Spleen (tissue), 11 donors: ENCODE data around the gene PQBP1. TPM values are rescaled to one million over a fixed set of nuclear protein-coding genes. Genes with fewer than 3 reads are reported as not detected.
A peak's percentile ranks its signal among the peaks of the same experiment; 100 is the strongest.
"Not testable (repeated sequence)": the region's sequence is repeated elsewhere in the genome, so short reads cannot be mapped to it uniquely, and the experiment has no call there.

Source experiments
- DNase-seq: peaks from one replicate; pipeline ENCODE4 v3.0.0-alpha.2; 2020
- H3K27ac ChIP-seq, 8 donors: fragments of 200-600 bp; sonication (generic) in 7 of 8; 1 replicate in 4 of 8; 2 replicates in 4 of 8; pipeline versions ENCODE4 v1.5.0 to v1.8.0; 2016 to 2021; ENCODE audit warnings: inconsistent platforms in 4 of 8, mild to moderate bottlenecking in 4 of 8, moderate library complexity in 1 of 8
- H3K27me3 ChIP-seq, 7 donors: fragments of 200-600 bp; sonication (generic) in 6 of 7; replicated peaks in 1 of 7; 1 replicate in 4 of 7; 2 replicates in 3 of 7; pipeline versions ENCODE4 v1.5.0 to v1.8.0; 2016 to 2021; ENCODE audit warnings: inconsistent platforms in 3 of 7, mild to moderate bottlenecking in 1 of 7
- H3K36me3 ChIP-seq, 6 donors: fragments of 200-600 bp; sonication (generic) in 5 of 6; 1 replicate in 4 of 6; 2 replicates in 2 of 6; pipeline versions ENCODE4 v1.5.0 to v1.8.0; 2016 to 2021; ENCODE audit warnings: inconsistent platforms in 2 of 6
- H3K4me1 ChIP-seq, 6 donors: fragments of 200-600 bp; sonication (generic) in 5 of 6; 1 replicate in 3 of 6; 2 replicates in 3 of 6; pipeline versions ENCODE4 v1.5.0 to v1.8.0; 2016 to 2021; ENCODE audit warnings: inconsistent platforms in 3 of 6
- H3K4me3 ChIP-seq, 8 donors: fragments of 200-600 bp; sonication (generic) in 7 of 8; 1 replicate in 4 of 8; 2 replicates in 4 of 8; pipeline versions ENCODE4 v1.5.0 to v1.8.0; 2016 to 2021; ENCODE audit warnings: inconsistent platforms in 4 of 8, mild to moderate bottlenecking in 4 of 8, moderate library complexity in 2 of 8
- H3K9me3 ChIP-seq, 8 donors: fragments of 200-600 bp; sonication (generic) in 7 of 8; 1 replicate in 4 of 8; 2 replicates in 4 of 8; pipeline versions ENCODE4 v1.5.0 to v1.8.0; 2016 to 2021; ENCODE audit warnings: inconsistent platforms in 4 of 8
- CTCF ChIP-seq, 11 experiments: fragments of 200-600 bp in 7 of 11; fragments of 450-650 bp in 4 of 11; sonication (generic) in 4 of 11; IDR thresholded peaks in 8 of 11; conservative IDR thresholded peaks in 3 of 11; 1 replicate in 7 of 11; 2 replicates in 4 of 11; pipeline versions ENCODE4 v1.4.0 to v1.8.0; 2016 to 2021; ENCODE audit warnings: antibody characterized with exemption in 11 of 11, inconsistent platforms in 4 of 11, mild to moderate bottlenecking in 1 of 11
- POLR2A ChIP-seq, 3 donors: fragments of 450-650 bp; IDR thresholded peaks; one replicate each; pipeline ENCODE4 v1.5.1; 2017; ENCODE audit warnings: antibody characterized with exemption in 3 of 3, mild to moderate bottlenecking in 1 of 3
- POLR2AphosphoS5 ChIP-seq, 3 donors: sonication (generic); formaldehyde crosslinking; IDR thresholded peaks; one replicate each; pipeline ENCODE4 v1.5.1; 2017; ENCODE audit warnings: antibody characterized with exemption in 3 of 3
- WGBS, 5 donors: extraction: QIAGEN DNeasy Blood & Tissue Kit in 3 of 5; methylation state at CpG; one replicate each; pipeline versions ENCODE4 v1.1.5 to v1.1.7; 2013 to 2018; 5-methylcytosine and 5-hydroxymethylcytosine counted together
- intact Hi-C: fragments of 100-400 bp; cut with DNase I; formaldehyde crosslinking; loops from one replicate; pipeline ENCODE4 v1.15.0; 2023; ENCODE audit warnings: low total_unique reads
- polyA plus RNA-seq, 3 donors: library from polyadenylated mRNA; stranded (reverse); fragments of 200-250 nt; gene quantifications; one replicate each; pipeline ENCODE4 v1.2.1, GENCODE V29; 2013
- total RNA-seq, 7 donors: library from RNA; depleted of rRNA in 3 of 7; stranded (reverse); fragments of >200 nt in 3 of 7; fragmentation: NEBNext Ultra II Directional in 4 of 7; extraction: Animal tissue kit (Norgen Biotek cat#: 25700) in 4 of 7; gene quantifications; one replicate each; pipeline versions ENCODE4 v1.1.0 to v1.2.1, GENCODE V29; 2016 to 2021
- donor health status: healthy with polysubstance abuse.
- donor health status: DM: no; HTN: no; CAD: no; lungs with moderate emphysema.
- donor health status: DM: no; HTN: no; CAD: no.
- donor health status: Bipolar disorder and iron deficiency.
- donor health status: healthy.
- donor health status: DM: no; HTN: no; CAD: no.
- donor health status: DM: yes; HTN: yes; CAD: no.

The PQBP1 gene
- total and polyA plus RNA-seq, 10 donors, result 53.5 to 97.3 (median 70.9) TPM

GRCh38 chrX:48854898-48855297, 42.8 kb upstream of the PQBP1 start:
- H3K4me1 ChIP-seq, result no peaks in the 10 kb centered on the region
- WGBS, 5 donors, result 38 to 62% (median 52%) methylated on average over 5 of the region's 5 CpGs
- H3K27ac ChIP-seq, result no peak overlapping the region

GRCh38 chrX:48864210-48864609, 33.5 kb upstream of the PQBP1 start:
- Histone ChIP-seq H3K27ac (no peak overlapping the region), H3K4me3 (no peak overlapping the region), H3K4me1 (no peaks in the 10 kb centered on the region), H3K27me3 (peaks cover 0 to 9% (median 0%) of the 10 kb centered on the region in 7 donors), H3K36me3 (no peaks in the 10 kb centered on the region), H3K9me3 (no peaks in the 10 kb centered on the region)
- no peak for DNase-seq
- intact Hi-C loops, result no loop called here
- 38 to 51% (median 46%) methylated on average over 4 of the region's 4 CpGs for WGBS, 5 donors
- TF ChIP-seq POLR2AphosphoS5 (IDR thresholded peaks at IDR 0.05), result no peak
- no peak for TF ChIP-seq POLR2A (IDR thresholded peaks at IDR 0.05)
- TF ChIP-seq CTCF (IDR thresholded peaks at IDR 0.05 in 8 of 11, conservative IDR thresholded peaks at IDR 0.05 in 3 of 11), result no peak

More at GRCh38 chrX:48854898-48855297, 42.8 kb upstream of the PQBP1 start:
- H3K36me3 ChIP-seq, result no peaks in the 10 kb centered on the region
- no peak for DNase-seq
- intact Hi-C loops, result no loop called here
- peaks cover 0 to 7% (median 0%) of the 10 kb centered on the region in 8 donors for H3K9me3 ChIP-seq
- TF ChIP-seq POLR2AphosphoS5 (IDR thresholded peaks at IDR 0.05), result no peak
- TF ChIP-seq CTCF (IDR thresholded peaks at IDR 0.05 in 8 of 11, conservative IDR thresholded peaks at IDR 0.05 in 3 of 11), result peak in 2 of 11 experiments; percentile 11
- no peak overlapping the region for H3K4me3 ChIP-seq
- H3K27me3 ChIP-seq, result peaks cover 0 to 4% (median 0%) of the 10 kb centered on the region in 7 donors

GRCh38 chrX:48872017-48872416, 25.7 kb upstream of the PQBP1 start:
- intact Hi-C loops, H3K4me3 ChIP-seq, H3K27me3 ChIP-seq, DNase-seq, H3K4me1 ChIP-seq, H3K9me3 ChIP-seq, H3K27ac ChIP-seq, H3K36me3 ChIP-seq: not testable (repeated sequence)
- WGBS, 5 donors, result 8 to 51% (median 34%) methylated on average over 1 to 2 of the region's 2 CpGs

- H3K4me3 ChIP-seq, H3K27me3 ChIP-seq, H3K27ac ChIP-seq, intact Hi-C loops, H3K36me3 ChIP-seq, H3K9me3 ChIP-seq, DNase-seq, H3K4me1 ChIP-seq: not testable (repeated sequence)
- 43 to 73% (median 59%) methylated on average over 4 of the region's 4 CpGs for WGBS, 5 donors
These were observed 20.8 kb upstream of the PQBP1 start for GRCh38 chrX:48876944-48877343.

- DNase-seq, result no peak
- intact Hi-C loops, result no loop called here
These were observed 14.0 kb upstream of the PQBP1 start for GRCh38 chrX:48883729-48884128.

GRCh38 chrX:48886586-48886985, 11.1 kb upstream of the PQBP1 start:
- H3K27me3 ChIP-seq, H3K36me3 ChIP-seq, H3K9me3 ChIP-seq, DNase-seq, H3K4me1 ChIP-seq, H3K4me3 ChIP-seq, intact Hi-C loops, H3K27ac ChIP-seq: not testable (repeated sequence)
- WGBS, 5 donors, result 73 to 90% (median 89%) methylated on average over 5 of the region's 5 CpGs

More at GRCh38 chrX:48883729-48884128, 14.0 kb upstream of the PQBP1 start:
- Histone ChIP-seq H3K27ac (no peak overlapping the region), H3K9me3 (no peaks in the 10 kb centered on the region), H3K4me1 (no peaks in the 10 kb centered on the region), H3K27me3 (peaks cover 0 to 4% (median 0%) of the 10 kb centered on the region in 7 donors), H3K36me3 (no peaks in the 10 kb centered on the region), H3K4me3 (no peak overlapping the region)
- WGBS, 5 donors, result 79 to 90% (median 82%) methylated on average over 10 of the region's 10 CpGs
- TF ChIP-seq POLR2AphosphoS5 (IDR thresholded peaks at IDR 0.05) (no peak), POLR2A (IDR thresholded peaks at IDR 0.05) (no peak), CTCF (IDR thresholded peaks at IDR 0.05 in 8 of 11, conservative IDR thresholded peaks at IDR 0.05 in 3 of 11) (no peak)
